SU-DHL-6 (cell line): ENCODE results near the gene PTPRE.

ENCODE experiments used
- H2AFZ ChIP-seq: fragments of 200-600 bp; sonication (generic); 2 replicates; pipeline ENCODE4 v1.6.1; 2014; ENCODE audit warnings: low read depth, mild to moderate bottlenecking, moderate library complexity, mixed read lengths, antibody characterized with exemption, low read length; ENCODE audit not compliant: severe bottlenecking
- H3F3A ChIP-seq: fragments of 200-600 bp; shearing (Covaris generic); 2 replicates; pipeline ENCODE4 v1.6.0; 2016; ENCODE audit warnings: antibody characterized with exemption, mild to moderate bottlenecking; ENCODE audit not compliant: insufficient read depth
- H3K27ac ChIP-seq: fragments of 200-600 bp; sonication (generic); 2 replicates; pipeline ENCODE4 v1.5.1; 2016; ENCODE audit warnings: low read depth, mild to moderate bottlenecking, low read length, moderate library complexity, mixed read lengths
- H3K27me3 ChIP-seq: fragments of 200-600 bp; sonication (generic), shearing (Covaris generic); 2 replicates; pipeline ENCODE4 v1.6.0; 2014; ENCODE audit warnings: mild to moderate bottlenecking, low read length
- H3K36me3 ChIP-seq: fragments of 200-600 bp; sonication (generic); 2 replicates; pipeline ENCODE4 v1.6.1; 2014; ENCODE audit warnings: mild to moderate bottlenecking, low read length, mixed read lengths
- H3K4me2 ChIP-seq: fragments of 300-600, 200-600 bp; shearing (Covaris generic), sonication (generic); 2 replicates; pipeline ENCODE4 v1.6.0; 2014; ENCODE audit warnings: low read length, low read depth, mild to moderate bottlenecking; ENCODE audit not compliant: poor library complexity, severe bottlenecking
- H3K4me3 ChIP-seq: fragments of 200-600 bp; sonication (generic); 2 replicates; pipeline ENCODE4 v1.5.1; 2014; ENCODE audit warnings: antibody characterized with exemption, low read length, mild to moderate bottlenecking, mixed read lengths; ENCODE audit not compliant: insufficient read depth, poor library complexity, severe bottlenecking
- H3K79me2 ChIP-seq: fragments of 200-600 bp; sonication (generic); 2 replicates; pipeline ENCODE4 v1.6.1; 2014; ENCODE audit warnings: mild to moderate bottlenecking, low read length, moderate library complexity; ENCODE audit not compliant: insufficient read depth
- H3K9ac ChIP-seq: fragments of 200-600 bp; sonication (generic); 2 replicates; pipeline ENCODE4 v1.7.0; 2014; ENCODE audit warnings: mild to moderate bottlenecking, low read length
- H3K9me2 ChIP-seq: fragments of 200-600 bp; sonication (generic); replicated peaks from 2 replicates; pipeline ENCODE4 v1.6.1; 2014; ENCODE audit warnings: low read length; ENCODE audit not compliant: insufficient read depth
- H3K9me3 ChIP-seq: fragments of 200-600 bp; sonication (generic); 2 replicates; pipeline ENCODE4 v1.6.1; 2014; ENCODE audit warnings: low read length, mixed read lengths; ENCODE audit not compliant: insufficient read depth
- H4K20me1 ChIP-seq: fragments of 200-600 bp; sonication (generic); 2 replicates; pipeline ENCODE4 v1.6.1; 2014; ENCODE audit warnings: low read depth, mild to moderate bottlenecking, antibody characterized with exemption, low read length, moderate library complexity, mixed read lengths
- CTCF ChIP-seq: fragments of 200-600 bp; sonication (generic); IDR thresholded peaks from one replicate; pipeline ENCODE4 v1.5.1; 2017; ENCODE audit warnings: antibody characterized with exemption, mild to moderate bottlenecking, low read length, moderate library complexity; ENCODE audit not compliant: insufficient read depth, poor library complexity, severe bottlenecking
- EZH2phosphoT487 ChIP-seq: fragments of 200-600 bp; sonication (generic), shearing (Covaris generic); conservative IDR thresholded peaks from 2 replicates; pipeline ENCODE4 v1.6.1; 2018; ENCODE audit warnings: mild to moderate bottlenecking, antibody characterized with exemption, low read length, moderate library complexity, mixed read lengths

The PTPRE gene

GRCh38 chr10:128059266-128059981 lies 152.5 kb downstream of the PTPRE start:
- H3K79me2 ChIP-seq = no peaks in the 10 kb centered on the region

GRCh38 chr10:128059982-128060293 lies 153.0 kb downstream of the PTPRE start:
- no peaks in the 10 kb centered on the region for H4K20me1 ChIP-seq
- no peak overlapping the region for H3K27ac ChIP-seq
- TF ChIP-seq EZH2phosphoT487 = no peak
- TF ChIP-seq CTCF = no peak
- no peak overlapping the region for H3K4me3 ChIP-seq
- H3K9me2 ChIP-seq = no peaks in the 10 kb centered on the region
- H3K27me3 ChIP-seq = no peaks in the 10 kb centered on the region
- peaks cover 6% of the 10 kb centered on the region; the same call in 1 of the 2 replicates for H3F3A ChIP-seq
- no peaks in the 10 kb centered on the region for H3K9me3 ChIP-seq
- H3K79me2 ChIP-seq = no peaks in the 10 kb centered on the region
- no peaks in the 10 kb centered on the region for H3K36me3 ChIP-seq
- H3K4me2 ChIP-seq = no peak overlapping the region
- no peak overlapping the region for H2AFZ ChIP-seq
- no peak overlapping the region for H3K9ac ChIP-seq

More at GRCh38 chr10:128059266-128059981, 152.5 kb downstream of the PTPRE start:
- Histone ChIP-seq H3K9me3 (no peaks in the 10 kb centered on the region), H3K27me3 (no peaks in the 10 kb centered on the region), H3F3A (peaks cover 6% of the 10 kb centered on the region; the same call in 1 of the 2 replicates), H3K4me3 (no peak overlapping the region), H3K9ac (no peak overlapping the region), H3K27ac (no peak overlapping the region), H2AFZ (no peak overlapping the region), H3K9me2 (no peaks in the 10 kb centered on the region), H3K36me3 (no peaks in the 10 kb centered on the region), H4K20me1 (no peaks in the 10 kb centered on the region), H3K4me2 (no peak overlapping the region)
- TF ChIP-seq EZH2phosphoT487 = no peak
- TF ChIP-seq CTCF = no peak

GRCh38 chr10:128060341-128061250 lies 153.7 kb downstream of the PTPRE start:
- no peak overlapping the region for H3K4me2 ChIP-seq
- no peaks in the 10 kb centered on the region for H3K9me2 ChIP-seq
- H3K27me3 ChIP-seq = no peaks in the 10 kb centered on the region
- H3K4me3 ChIP-seq = no peak overlapping the region
- H2AFZ ChIP-seq = no peak overlapping the region
- no peak overlapping the region for H3K9ac ChIP-seq
- no peaks in the 10 kb centered on the region for H4K20me1 ChIP-seq
- H3K27ac ChIP-seq = no peak overlapping the region
- H3K79me2 ChIP-seq = no peaks in the 10 kb centered on the region
- TF ChIP-seq EZH2phosphoT487 = no peak
- no peaks in the 10 kb centered on the region for H3K36me3 ChIP-seq
- peaks cover 6% of the 10 kb centered on the region; the same call in 1 of the 2 replicates for H3F3A ChIP-seq
- H3K9me3 ChIP-seq = no peaks in the 10 kb centered on the region
